Right lobe of liver (tissue), 6 donors: ENCODE data around the gene COL7A1. TPM values are rescaled to one million over a fixed set of nuclear protein-coding genes. Genes with fewer than 3 reads are reported as not detected.

Source experiments
- ATAC-seq, 4 donors: fragments of 200-7000 bp; cut with Tn5 transposase; one replicate each; pipeline ENCODE4 v1.9.1; 2020; ENCODE audit warnings: mild to moderate bottlenecking in 4 of 4, moderate library complexity in 4 of 4
- DNase-seq, 3 donors: peaks; one replicate each; pipeline ENCODE4 v3.0.0-alpha.2; 2020
- H3K27ac ChIP-seq, 3 donors: fragments of 200-600 bp; one replicate each; pipeline ENCODE4 v1.8.0; 2022
- H3K27me3 ChIP-seq, 2 donors: fragments of 200-600 bp; one replicate each; pipeline ENCODE4 v1.8.0; 2022
- H3K36me3 ChIP-seq, 4 donors: fragments of 200-600 bp; sonication (generic) in 1 of 4; one replicate each; pipeline versions ENCODE4 v1.5.1 to v1.8.0; 2017 to 2022; ENCODE audit warnings: control low read depth in 1 of 4
- H3K4me1 ChIP-seq, 4 donors: fragments of 200-600 bp; sonication (generic) in 1 of 4; one replicate each; pipeline versions ENCODE4 v1.5.1 to v1.8.0; 2017 to 2022; ENCODE audit warnings: control low read depth in 1 of 4
- H3K4me3 ChIP-seq, 3 donors: fragments of 200-600 bp; one replicate each; pipeline ENCODE4 v1.8.0; 2022
- H3K9me3 ChIP-seq, 4 donors: fragments of 200-600 bp; sonication (generic) in 1 of 4; one replicate each; pipeline versions ENCODE4 v1.5.1 to v1.8.0; 2017 to 2022; ENCODE audit warnings: control low read depth in 1 of 4
- CTCF ChIP-seq, 4 donors: fragments of 200-600 bp in 3 of 4; fragments of 450-650 bp in 1 of 4; IDR thresholded peaks; one replicate each; pipeline versions ENCODE4 v1.5.1 to v1.8.0; 2016 to 2022; ENCODE audit warnings: antibody characterized with exemption in 4 of 4, mild to moderate bottlenecking in 2 of 4
- POLR2A ChIP-seq: fragments of 450-650 bp; IDR thresholded peaks from one replicate; pipeline ENCODE4 v1.6.1; 2017; ENCODE audit warnings: antibody characterized with exemption, mild to moderate bottlenecking
- WGBS: methylation state at CpG from one replicate; pipeline ENCODE4 v1.1.6; 2018; ENCODE audit warnings: low coverage, low lambda C conversion rate; ENCODE audit not compliant: insufficient coverage; ENCODE audit errors: missing lambda C conversion rate; 5-methylcytosine and 5-hydroxymethylcytosine counted together
- intact Hi-C, 2 donors: fragments of 100-400 bp; cut with DNase I; formaldehyde crosslinking; loops; one replicate each; pipeline versions ENCODE4 v1.11.2 to v1.14.1; 2022
- total RNA-seq, 6 experiments: library from RNA; depleted of rRNA in 2 of 6; stranded (reverse); fragments of >200 nt in 2 of 6; fragmentation: NEBNext Ultra II Directional in 3 of 6; extraction: Animal tissue kit (Norgen Biotek cat#: 25700) in 3 of 6; gene quantifications; one replicate each; pipeline versions ENCODE4 v1.1.0 to v1.2.4, GENCODE V29; 2016 to 2023
- donor health status: DM: no; HTN: yes; CAD: no.
- donor health status: DM: no; HTN: no; CAD: no.
- donor health status: DM: no; HTN: no; CAD: no.
- donor health status: DM: no; HTN: yes; CAD: no.
- donor health status: DM: no; HTN: yes; CAD: no.

The COL7A1 gene
- total RNA-seq, 6 experiments from 2014 or later, result 0.31 to 1.7 (median 1.1) TPM

- Histone ChIP-seq H3K4me3 (peak overlapping the region; percentile 41 to 54 (median 52)), H3K4me1 (peaks cover 0 to 11% (median 5%) of the 10 kb centered on the region in 4 donors), H3K9me3 (no peaks in the 10 kb centered on the region), H3K27me3 (no peaks in the 10 kb centered on the region), H3K36me3 (no peaks in the 10 kb centered on the region), H3K27ac (peak overlapping the region in 1 of 3 donors; percentile 38)
- 20% methylated on average over 8 of the region's 29 CpGs for WGBS
- TF ChIP-seq POLR2A (peak; percentile 20), CTCF (IDR thresholded peaks at IDR 0.05) (no peak)
- no peak for ATAC-seq
- intact Hi-C loops, result loop anchor here in 1 of 2 donors (10.0 kb wide), 1 partner anchor 161 kb away; no protein-coding TSS in a partner anchor
- peak in 1 of 3 donors; percentile 64 for DNase-seq
Observed at GRCh38 chr3:48555949-48556795, 39.0 kb downstream of the COL7A1 start.

DNA sequence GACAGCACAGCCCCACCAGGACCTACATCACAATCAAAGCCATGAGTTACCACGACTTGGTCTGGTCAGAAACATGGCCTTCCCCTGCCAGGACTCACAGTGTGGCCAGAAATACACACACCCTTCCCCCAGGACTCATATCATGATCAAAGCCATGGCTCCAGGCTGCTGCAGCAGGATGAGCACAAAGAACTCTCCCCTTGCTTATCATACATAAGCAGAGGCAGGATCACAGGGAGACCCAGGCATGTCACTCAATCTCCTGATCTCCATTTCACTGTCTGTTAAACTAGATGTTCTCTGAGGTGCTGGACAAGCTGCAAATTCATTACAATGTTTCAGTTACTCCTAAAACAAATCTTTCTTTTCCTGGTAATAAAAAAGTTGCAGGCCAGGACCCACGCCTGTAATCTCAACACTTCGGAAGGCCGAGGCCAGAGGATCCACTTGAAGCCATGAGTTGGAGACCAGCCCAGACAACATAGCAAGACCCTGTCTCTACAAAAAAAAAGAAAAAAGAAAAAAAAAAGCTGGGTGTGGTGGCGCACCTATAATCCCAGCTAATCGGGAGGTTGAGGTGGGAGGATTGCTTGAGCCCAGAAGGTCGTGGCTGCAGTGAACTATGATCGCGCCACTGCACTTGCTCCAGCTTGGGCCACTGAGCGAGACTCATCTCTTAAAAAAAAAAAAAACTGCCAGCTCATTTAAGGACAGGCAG, 39.7 kb downstream of the COL7A1 start:
- no peak for DNase-seq
- ATAC-seq, result no peak
- H3K9me3 ChIP-seq, result no peaks in the 10 kb centered on the region
- H3K36me3 ChIP-seq, result no peaks in the 10 kb centered on the region
- peaks cover 0 to 11% (median 5%) of the 10 kb centered on the region in 4 donors for H3K4me1 ChIP-seq
- no peak overlapping the region for H3K27ac ChIP-seq
- no peak for TF ChIP-seq CTCF (IDR thresholded peaks at IDR 0.05)
- 96% methylated on average over 8 of the region's 10 CpGs for WGBS
- H3K4me3 ChIP-seq, result no peak overlapping the region
- no peaks in the 10 kb centered on the region for H3K27me3 ChIP-seq
- intact Hi-C loops, result loop anchor here in 1 of 2 donors (10.0 kb wide), 1 partner anchor 161 kb away; no protein-coding TSS in a partner anchor

GRCh38 chr3:48553886-48554845, 41.0 kb downstream of the COL7A1 start:
- intact Hi-C loops, result loop anchor here (5.0 to 10.0 kb wide), 2 partner anchors 92 to 159 kb away; no protein-coding TSS in a partner anchor
- Histone ChIP-seq H3K4me3 (no peak overlapping the region), H3K9me3 (no peaks in the 10 kb centered on the region), H3K27ac (no peak overlapping the region), H3K36me3 (no peaks in the 10 kb centered on the region), H3K27me3 (no peaks in the 10 kb centered on the region), H3K4me1 (peaks cover 0 to 11% (median 5%) of the 10 kb centered on the region in 4 donors)
- no peak for TF ChIP-seq POLR2A
- TF ChIP-seq CTCF (IDR thresholded peaks at IDR 0.05), result no peak
- WGBS, result 84% methylated on average over 5 of the region's 14 CpGs
- DNase-seq (no peak), ATAC-seq (no peak)

GRCh38 chr3:48553361-48553760, 41.8 kb downstream of the COL7A1 start:
- no peak overlapping the region for H3K27ac ChIP-seq
- no peaks in the 10 kb centered on the region for H3K9me3 ChIP-seq
- ATAC-seq, result no peak
- H3K4me1 ChIP-seq, result peaks cover 0 to 11% (median 5%) of the 10 kb centered on the region in 4 donors
- peak in 1 of 3 donors; percentile 43 for DNase-seq
- H3K4me3 ChIP-seq, result no peak overlapping the region
- 72% methylated on average over 2 of the region's 5 CpGs for WGBS
- intact Hi-C loops, result loop anchor here (5.0 to 10.0 kb wide), 2 partner anchors 91 to 159 kb away; no protein-coding TSS in a partner anchor
- TF ChIP-seq CTCF (IDR thresholded peaks at IDR 0.05) (no peak), POLR2A (no peak)
- no peaks in the 10 kb centered on the region for H3K36me3 ChIP-seq
- no peaks in the 10 kb centered on the region for H3K27me3 ChIP-seq
